HG03575 (cell line): ENCODE measurements around the gene MBNL3.
A peak's percentile ranks its signal among the peaks of the same experiment; 100 is the strongest.

Experiments
- ATAC-seq: cut with Tn5 transposase; IDR thresholded peaks from one replicate; pipeline ENCODE4 v1.9.1; 2021; ENCODE audit not compliant: unreplicated experiment, insufficient number of reproducible peaks, low FRiP score; ENCODE audit errors: extremely low read depth

The MBNL3 gene, protein sequence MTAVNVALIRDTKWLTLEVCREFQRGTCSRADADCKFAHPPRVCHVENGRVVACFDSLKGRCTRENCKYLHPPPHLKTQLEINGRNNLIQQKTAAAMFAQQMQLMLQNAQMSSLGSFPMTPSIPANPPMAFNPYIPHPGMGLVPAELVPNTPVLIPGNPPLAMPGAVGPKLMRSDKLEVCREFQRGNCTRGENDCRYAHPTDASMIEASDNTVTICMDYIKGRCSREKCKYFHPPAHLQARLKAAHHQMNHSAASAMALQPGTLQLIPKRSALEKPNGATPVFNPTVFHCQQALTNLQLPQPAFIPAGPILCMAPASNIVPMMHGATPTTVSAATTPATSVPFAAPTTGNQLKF

DNA sequence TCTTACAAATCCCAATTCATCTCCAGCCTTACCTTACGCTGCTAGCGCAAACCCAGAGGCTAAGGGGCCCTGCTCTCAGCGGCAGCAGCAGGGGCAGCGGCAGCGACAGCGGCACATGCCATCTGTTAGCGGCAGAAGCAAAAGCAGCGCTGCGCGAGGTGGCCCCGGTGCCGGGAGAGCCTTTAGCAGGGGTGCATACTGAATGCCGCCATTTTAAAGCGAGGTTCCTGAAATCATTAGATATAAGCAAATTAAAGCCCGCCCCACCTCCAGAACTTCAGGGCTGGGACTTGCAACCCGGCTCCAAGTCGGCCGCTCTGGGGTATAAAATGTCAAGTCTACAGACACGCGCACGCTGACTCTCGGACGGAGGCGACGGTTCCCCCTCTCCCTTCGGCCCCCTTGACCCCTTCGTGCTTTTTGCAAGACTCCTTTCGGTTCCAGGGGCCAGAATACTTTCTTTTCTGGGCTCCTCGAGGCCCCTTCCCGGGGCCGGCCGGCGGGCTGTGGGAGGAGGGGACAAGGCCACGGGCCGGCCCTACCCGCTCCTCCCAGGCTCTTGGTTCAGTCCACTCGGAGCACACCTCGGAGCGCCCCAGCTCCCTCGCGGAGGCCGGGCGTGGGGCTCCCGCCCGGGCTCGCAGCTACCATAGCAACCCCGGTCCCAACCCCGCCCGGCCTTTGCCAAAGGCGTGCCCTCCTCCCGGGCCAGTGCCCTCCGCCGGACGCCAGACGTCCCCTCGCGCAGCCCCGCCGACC is at the start of gene MBNL3:
Gene MBNL3, minus strand, starts transcription at position 220 of the 759 bp plus-strand sequence. CDS start 49,427 bp downstream, outside the sequence.
- ATAC-seq, result no peak

- ATAC-seq, result no peak
These were observed 44.6 kb upstream of the MBNL3 start for GRCh38 chrX:132533409-132533808.

- no peak for ATAC-seq
These were observed 44.1 kb upstream of the MBNL3 start for GRCh38 chrX:132532913-132533312.

- no peak for ATAC-seq
These were observed 43.3 kb upstream of the MBNL3 start for GRCh38 chrX:132532097-132532496.

DNA sequence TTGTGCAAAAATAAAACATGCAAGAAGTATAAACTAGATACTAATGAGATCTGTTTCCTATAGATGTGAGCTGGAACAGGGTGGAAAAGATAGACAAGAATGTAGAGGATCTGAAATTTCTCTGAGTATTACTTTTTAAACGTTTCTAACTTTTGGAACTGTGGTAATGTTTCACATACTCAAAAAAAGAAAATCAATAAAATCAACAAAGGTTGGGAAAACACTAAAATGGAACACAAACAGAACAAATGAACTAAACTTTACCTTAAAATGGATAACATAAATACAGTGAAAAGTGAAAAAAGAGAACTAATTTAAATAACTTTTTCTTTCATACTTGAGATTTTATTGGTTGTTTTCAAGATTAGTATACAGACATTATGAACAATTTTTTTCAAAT is 32.0 kb upstream of the MBNL3 start:
- no peak for ATAC-seq

- no peak for ATAC-seq
These were observed 31.4 kb upstream of the MBNL3 start for GRCh38 chrX:132520213-132520612.

DNA sequence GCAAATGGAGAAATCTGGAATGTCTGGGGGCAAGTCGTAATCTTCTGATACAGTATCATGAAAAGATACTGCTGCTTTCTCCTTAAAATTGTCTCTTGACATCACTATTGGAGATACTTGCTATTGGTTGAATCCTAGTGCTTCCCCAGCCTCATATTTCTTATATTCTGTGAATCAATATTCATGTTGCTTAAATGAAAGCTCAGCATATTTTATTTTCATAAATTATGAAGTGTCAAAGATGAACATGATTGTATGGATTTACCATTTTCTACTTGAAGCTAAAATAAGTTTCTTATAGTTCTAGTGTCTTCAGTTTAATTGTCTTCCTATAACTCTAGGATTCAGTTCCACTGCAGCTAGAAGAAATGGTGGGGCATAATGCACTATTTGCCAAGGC is 29.6 kb upstream of the MBNL3 start:
- ATAC-seq, result no peak

DNA sequence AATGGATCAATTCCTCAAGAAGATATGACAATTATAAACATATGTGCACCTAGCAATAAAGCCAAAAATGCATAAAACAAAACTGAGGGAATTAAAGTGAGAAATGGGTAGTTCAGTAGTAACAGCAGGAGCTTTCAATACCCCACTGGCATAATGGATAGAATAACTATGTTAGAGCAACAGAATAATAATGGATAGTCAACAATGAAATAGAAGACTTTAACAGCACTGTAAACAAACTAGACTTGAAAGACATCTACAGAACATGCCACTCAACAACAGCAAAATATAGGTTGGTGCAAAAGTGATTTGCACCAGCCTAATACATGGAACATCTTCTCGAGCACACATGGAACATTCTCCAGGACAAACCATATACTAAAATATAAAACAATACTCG is 20.0 kb upstream of the MBNL3 start:
- no peak for ATAC-seq

DNA sequence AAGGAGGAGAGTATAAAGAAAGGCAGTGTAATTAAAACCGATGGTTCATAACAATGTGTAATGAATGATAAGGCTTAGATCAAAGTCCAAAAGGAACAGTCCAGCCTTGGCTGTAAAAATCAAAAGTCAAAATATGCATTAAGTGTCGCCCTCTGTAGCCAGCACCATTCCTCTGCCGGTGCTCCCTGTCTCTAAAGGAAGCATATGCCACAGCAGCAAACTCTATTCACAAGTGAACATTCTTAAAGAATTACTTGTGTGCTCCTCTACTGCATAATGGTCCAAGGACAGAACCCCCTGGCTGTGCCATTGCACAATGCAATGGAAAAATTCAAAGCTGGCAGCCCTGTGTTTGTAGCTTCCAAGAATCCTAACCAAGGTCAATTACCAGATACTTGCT is 16.3 kb upstream of the MBNL3 start:
- no peak for ATAC-seq

GRCh38 chrX:132504417-132504816 is 15.6 kb upstream of the MBNL3 start:
- no peak for ATAC-seq

DNA sequence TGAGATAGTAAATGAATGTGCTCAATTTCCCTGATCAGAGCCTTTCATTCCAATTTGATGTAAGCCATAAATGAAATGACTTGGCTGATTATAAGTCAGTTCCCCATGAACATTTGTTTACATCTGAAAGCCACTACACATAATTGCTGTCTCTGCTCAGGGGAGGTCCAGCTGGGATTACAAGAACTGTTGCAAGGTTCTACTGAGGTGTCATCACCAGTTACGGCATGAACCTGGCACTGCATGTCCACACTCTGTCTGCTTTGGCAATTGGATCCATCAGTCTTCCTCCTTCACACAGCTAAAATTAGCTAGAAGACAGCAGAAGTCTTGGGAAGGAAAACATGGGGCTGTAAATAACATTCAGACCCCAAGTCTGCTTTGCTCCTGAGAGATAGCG is 12.8 kb upstream of the MBNL3 start:
- ATAC-seq, result no peak

DNA sequence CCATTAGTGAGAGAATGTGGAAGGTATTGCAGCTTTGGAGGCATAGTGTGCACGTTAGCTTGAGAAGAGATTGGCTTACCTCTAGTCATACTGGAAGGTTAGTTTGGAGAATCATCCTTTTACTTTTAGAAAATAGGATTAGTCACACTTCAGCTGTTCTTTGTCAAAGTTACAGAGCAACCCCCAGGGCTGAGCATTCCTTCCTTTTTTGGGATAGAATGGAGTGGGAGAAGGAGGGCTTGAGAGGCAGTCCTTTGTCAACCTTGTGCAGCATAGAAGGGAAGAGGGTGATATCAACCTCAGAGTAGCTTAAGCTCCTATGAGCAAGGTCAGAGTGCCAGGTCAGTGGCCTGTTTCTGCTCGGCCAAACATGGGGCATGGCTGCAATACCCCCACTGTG is 8.6 kb upstream of the MBNL3 start:
- ATAC-seq, result no peak

- ATAC-seq, result no peak
These were observed 4.3 kb upstream of the MBNL3 start for GRCh38 chrX:132493095-132493494.

GRCh38 chrX:132491191-132491590 is 2.4 kb upstream of the MBNL3 start:
- ATAC-seq, result peak; percentile 47

GRCh38 chrX:132489578-132490419 is 961 bp upstream of the MBNL3 start:
- ATAC-seq, result no peak

- ATAC-seq, result no peak
These were observed 595 bp downstream of the MBNL3 start for GRCh38 chrX:132488180-132488705.

DNA sequence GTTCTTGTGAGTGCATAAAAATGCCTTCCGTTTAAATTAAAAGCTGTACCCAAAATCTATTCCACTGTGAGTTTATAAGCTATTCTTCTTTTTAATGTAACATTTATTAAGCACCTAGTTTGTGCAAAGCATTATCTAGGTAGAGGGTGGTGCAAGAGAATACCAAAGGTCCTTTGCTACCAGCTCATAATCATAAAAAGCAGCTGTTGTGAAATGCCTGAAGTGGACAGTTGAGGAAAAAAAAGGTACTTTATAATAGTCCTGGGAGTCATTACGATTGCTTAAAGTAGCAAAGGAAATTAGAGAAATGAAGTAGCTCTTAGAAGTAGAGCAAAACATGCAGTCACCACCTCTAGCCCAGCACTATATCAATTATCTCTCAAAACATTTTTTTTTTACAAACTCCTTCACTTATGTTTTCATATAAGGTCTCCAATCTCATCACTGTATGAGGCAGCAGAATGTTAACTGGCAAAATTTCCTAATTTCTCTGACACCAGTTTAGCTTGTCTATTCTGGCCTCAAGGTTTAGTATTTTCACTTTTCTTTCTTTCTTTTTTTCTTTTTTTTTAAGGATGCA is 2.1 kb downstream of the MBNL3 start:
- no peak for ATAC-seq

DNA sequence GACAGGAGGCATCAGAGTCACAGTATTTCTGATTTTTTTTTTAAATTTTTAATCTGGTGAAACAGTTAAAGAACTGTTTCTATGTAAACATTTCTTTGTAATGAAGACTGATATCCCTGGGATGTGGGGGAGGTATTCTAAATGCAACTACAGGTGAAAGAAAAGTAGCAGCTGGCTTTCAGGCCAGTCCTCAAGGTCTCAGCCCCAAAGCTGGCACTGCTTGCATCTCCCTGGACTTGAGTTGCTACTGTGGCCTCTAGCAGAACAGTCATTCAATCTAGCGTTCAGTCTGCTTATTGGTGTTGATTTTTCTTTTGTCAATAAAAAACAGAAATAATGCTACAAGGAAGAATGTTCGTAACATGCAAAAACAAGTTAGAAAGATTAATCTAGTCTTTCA is 4.9 kb downstream of the MBNL3 start:
- ATAC-seq, result no peak

GRCh38 chrX:132483488-132483887 is 5.3 kb downstream of the MBNL3 start:
- no peak for ATAC-seq
